ENCODE results near the gene HOXB5.
A peak's percentile ranks its signal among the peaks of the same experiment; 100 is the strongest.

Gene HOXB5

GRCh38 chr17:48621410-48622392 is 28.1 kb upstream of the HOXB5 start:
- Histone ChIP-seq H3K9me3 (no peaks in the 10 kb centered on the region), H3K4me1 (no peaks in the 10 kb centered on the region), H3K36me3 (no peaks in the 10 kb centered on the region), H3K27me3 (peaks cover 99% of the 10 kb centered on the region), H3K4me3 (ENCODE audit: low read depth, low read length) (no peak overlapping the region)
- TF ChIP-seq CTCF (IDR thresholded peaks at IDR 0.05; ENCODE audit: low read depth, low read length): no peak
- no peak for DNase-seq

GRCh38 chr17:48620461-48621139 is 27.0 kb upstream of the HOXB5 start:
- Histone ChIP-seq H3K4me3 (ENCODE audit: low read depth, low read length) (no peak overlapping the region), H3K9me3 (no peaks in the 10 kb centered on the region), H3K27me3 (peaks cover 100% of the 10 kb centered on the region), H3K4me1 (no peaks in the 10 kb centered on the region), H3K36me3 (no peaks in the 10 kb centered on the region)
- no peak for TF ChIP-seq CTCF (IDR thresholded peaks at IDR 0.05; ENCODE audit: low read depth, low read length)
- no peak for DNase-seq

- H3K4me3 ChIP-seq (ENCODE audit: low read depth, low read length): no peak overlapping the region
- H3K27me3 ChIP-seq: peaks cover 100% of the 10 kb centered on the region
- DNase-seq: no peak
- no peaks in the 10 kb centered on the region for H3K9me3 ChIP-seq
- H3K4me1 ChIP-seq: no peaks in the 10 kb centered on the region
- H3K36me3 ChIP-seq: no peaks in the 10 kb centered on the region
- no peak for TF ChIP-seq CTCF (IDR thresholded peaks at IDR 0.05; ENCODE audit: low read depth, low read length)
These were observed 26.4 kb upstream of the HOXB5 start for GRCh38 chr17:48619826-48620449.

GRCh38 chr17:48618256-48618896 is 24.8 kb upstream of the HOXB5 start:
- Histone ChIP-seq H3K4me1 (no peaks in the 10 kb centered on the region), H3K36me3 (no peaks in the 10 kb centered on the region), H3K4me3 (ENCODE audit: low read depth, low read length) (no peak overlapping the region), H3K9me3 (no peaks in the 10 kb centered on the region), H3K27me3 (peaks cover 97% of the 10 kb centered on the region)
- peak; percentile 95 for TF ChIP-seq CTCF (IDR thresholded peaks at IDR 0.05; ENCODE audit: low read depth, low read length)
- DNase-seq: peak; percentile 81

- Histone ChIP-seq H3K9me3 (no peaks in the 10 kb centered on the region), H3K4me1 (no peaks in the 10 kb centered on the region), H3K27me3 (peaks cover 96% of the 10 kb centered on the region), H3K36me3 (no peaks in the 10 kb centered on the region), H3K4me3 (ENCODE audit: low read depth, low read length) (no peak overlapping the region)
- no peak for DNase-seq
- TF ChIP-seq CTCF (IDR thresholded peaks at IDR 0.05; ENCODE audit: low read depth, low read length): no peak
These were observed 24.1 kb upstream of the HOXB5 start for GRCh38 chr17:48617471-48618255.

Measured in BE2C (cell line).